Smooth muscle cell (in vitro differentiated cells): Measurements from ENCODE around the gene ICAM1. TPM values are rescaled to one million over a fixed set of nuclear protein-coding genes. Genes with fewer than 3 reads are reported as not detected.

Experiments used
- DNase-seq: peaks from one replicate; lab custom pipeline; 2025; ENCODE audit not compliant: unreplicated experiment; lab: John Stamatoyannopoulos, UW
- H2AFZ ChIP-seq: fragments of 200-600 bp; sonication (generic); 2 replicates; pipeline ENCODE4 v1.6.0; 2016; ENCODE audit warnings: antibody characterized with exemption, low read depth, mild to moderate bottlenecking
- H3F3A ChIP-seq: fragments of 200-600 bp; sonication (generic); 2 replicates; pipeline ENCODE4 v1.6.0; 2017; ENCODE audit warnings: antibody characterized with exemption, low read depth
- H3K27ac ChIP-seq: fragments of 200-600 bp; sonication (generic); 2 replicates; pipeline ENCODE4 v1.5.1; 2016; ENCODE audit warnings: low read depth, mild to moderate bottlenecking
- H3K27me3 ChIP-seq: fragments of 200-600 bp; sonication (generic); 2 replicates; pipeline ENCODE4 v1.6.1; 2016; ENCODE audit warnings: low read depth, mild to moderate bottlenecking
- H3K36me3 ChIP-seq: fragments of 200-600 bp; sonication (generic); 2 replicates; pipeline ENCODE4 v1.5.1; 2016; ENCODE audit warnings: low read depth
- H3K4me1 ChIP-seq: fragments of 200-600 bp; sonication (generic); 2 replicates; pipeline ENCODE4 v1.5.1; 2016; ENCODE audit warnings: low read depth
- H3K4me2 ChIP-seq: fragments of 200-600 bp; sonication (generic); 2 replicates; pipeline ENCODE4 v1.6.0; 2016; ENCODE audit warnings: mild to moderate bottlenecking
- H3K4me3 ChIP-seq: fragments of 200-600 bp; sonication (generic); 2 replicates; pipeline ENCODE4 v1.5.1; 2016; ENCODE audit warnings: mild to moderate bottlenecking
- H3K79me2 ChIP-seq: fragments of 200-600 bp; sonication (generic); 2 replicates; pipeline ENCODE4 v1.6.0; 2016; ENCODE audit warnings: low read depth, mild to moderate bottlenecking
- H3K9ac ChIP-seq: fragments of 200-600 bp; sonication (generic); 2 replicates; pipeline ENCODE4 v1.6.0; 2016; ENCODE audit warnings: low read depth
- H3K9me3 ChIP-seq: fragments of 200-600 bp; sonication (generic); replicated peaks from 2 replicates; pipeline ENCODE4 v1.5.1; 2016; ENCODE audit warnings: low read depth
- H4K20me1 ChIP-seq: fragments of 200-600 bp; sonication (generic); 2 replicates; pipeline ENCODE4 v1.6.0; 2016; ENCODE audit warnings: low read depth
- CTCF ChIP-seq: fragments of 200-600 bp; sonication (generic); IDR thresholded peaks from 2 replicates; pipeline ENCODE4 v1.5.1; 2017; ENCODE audit warnings: borderline replicate concordance, mild to moderate bottlenecking, antibody characterized with exemption; ENCODE audit not compliant: insufficient read depth, poor library complexity, severe bottlenecking
- WGBS: methylation state at CpG from one replicate; pipeline ENCODE4 v1.1.7; 2016; ENCODE audit warnings: low lambda C conversion rate; 5-methylcytosine and 5-hydroxymethylcytosine counted together
- polyA plus RNA-seq: library from polyadenylated mRNA; unstranded; fragments of >200 nt; fragmentation: Nextera tagmentation; extraction: Ambion mirVana; gene quantifications from 2 replicates; pipeline ENCODE4 v1.2.1, GENCODE V29; 2016
- total RNA-seq: library from RNA; depleted of rRNA; stranded (reverse); fragments of >200 nt; gene quantifications from 2 replicates; pipeline ENCODE4 v1.2.3, GENCODE V29; 2014

ICAM1 gene
- total and polyA plus RNA-seq, 2 experiments from 2014 or later = 4.6 to 9.2 TPM

GRCh38 chr19:10227026-10227971 lies 43.6 kb upstream of the ICAM1 start:
- Histone ChIP-seq H3K4me3 (no peak overlapping the region), H2AFZ (no peak overlapping the region), H3K79me2 (peaks cover 31% of the 10 kb centered on the region), H3K4me2 (peak overlapping the region; percentile 40), H3K27me3 (no peaks in the 10 kb centered on the region), H3K36me3 (no peaks in the 10 kb centered on the region), H3K9ac (no peak overlapping the region), H3K27ac (peak overlapping the region; percentile 57), H3K9me3 (no peaks in the 10 kb centered on the region), H3F3A (peaks cover 7% of the 10 kb centered on the region), H4K20me1 (peaks cover 44% of the 10 kb centered on the region), H3K4me1 (no peaks in the 10 kb centered on the region)
- peak; percentile 7 for TF ChIP-seq CTCF
- DNase-seq = no peak
- WGBS = 80% methylated on average over 23 of the region's 28 CpGs

DNA sequence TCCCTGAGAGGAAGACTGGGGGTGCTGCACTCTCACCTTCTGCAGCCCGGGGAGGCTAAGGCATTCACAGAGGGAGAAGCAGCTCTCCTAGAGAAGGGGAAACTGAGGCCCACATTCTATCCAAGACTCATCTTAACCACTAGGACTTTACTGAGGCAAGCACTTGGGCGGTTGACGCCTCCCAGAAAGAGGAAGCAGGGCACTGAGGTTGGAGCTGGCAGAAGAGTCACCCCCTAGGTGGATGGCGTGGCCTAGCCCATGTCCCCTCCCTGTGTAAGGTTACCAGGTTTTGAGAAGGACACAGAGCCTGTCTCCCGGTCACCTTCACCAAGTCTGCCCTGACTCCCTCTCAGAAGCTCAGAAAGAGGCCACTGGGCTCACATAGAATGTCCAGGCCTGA lies 42.5 kb upstream of the ICAM1 start:
- no peak overlapping the region for H3K4me2 ChIP-seq
- H3K9me3 ChIP-seq = no peaks in the 10 kb centered on the region
- no peaks in the 10 kb centered on the region for H3K36me3 ChIP-seq
- H3F3A ChIP-seq = peaks cover 7% of the 10 kb centered on the region
- no peak overlapping the region for H2AFZ ChIP-seq
- DNase-seq = no peak
- no peaks in the 10 kb centered on the region for H3K27me3 ChIP-seq
- H3K79me2 ChIP-seq = peaks cover 31% of the 10 kb centered on the region
- no peaks in the 10 kb centered on the region for H3K4me1 ChIP-seq
- no peak overlapping the region for H3K27ac ChIP-seq
- TF ChIP-seq CTCF = no peak
- peaks cover 41% of the 10 kb centered on the region for H4K20me1 ChIP-seq
- H3K4me3 ChIP-seq = no peak overlapping the region
- H3K9ac ChIP-seq = no peak overlapping the region
- 93% methylated on average over 5 of the region's 5 CpGs for WGBS

- H3K9me3 ChIP-seq = no peaks in the 10 kb centered on the region
- H3K27ac ChIP-seq = peak overlapping the region; percentile 83
- H3K4me3 ChIP-seq = no peak overlapping the region
- 46% methylated on average over 2 of the region's 2 CpGs for WGBS
- H3K79me2 ChIP-seq = peaks cover 31% of the 10 kb centered on the region
- no peak overlapping the region for H3K4me2 ChIP-seq
- H4K20me1 ChIP-seq = peaks cover 41% of the 10 kb centered on the region
- H3K9ac ChIP-seq = no peak overlapping the region
- H3K27me3 ChIP-seq = no peaks in the 10 kb centered on the region
- no peaks in the 10 kb centered on the region for H3K4me1 ChIP-seq
- H2AFZ ChIP-seq = no peak overlapping the region
- H3F3A ChIP-seq = peaks cover 7% of the 10 kb centered on the region
- peak; percentile 43 for TF ChIP-seq CTCF
- H3K36me3 ChIP-seq = no peaks in the 10 kb centered on the region
- DNase-seq = no peak
Observed at GRCh38 chr19:10228920-10229319, 42.0 kb upstream of the ICAM1 start.
